Endothelial cell of umbilical vein (primary cell): ENCODE results near the gene LIMS3.
"Not testable (repeated sequence)": the region's sequence is repeated elsewhere in the genome, so short reads cannot be mapped to it uniquely, and the experiment has no call there.

ENCODE experiments used
- CTCF ChIP-seq, 2 donors: IDR thresholded peaks; 1 replicate in 1 of 2; 2 replicates in 1 of 2; pipeline ENCODE4 v1.5.1; 2011; ENCODE audit warnings: low read length in 2 of 2, mild to moderate bottlenecking in 2 of 2, moderate library complexity in 2 of 2, control low read depth in 1 of 2, inconsistent platforms in 1 of 2, low read depth in 1 of 2; ENCODE audit not compliant: insufficient read depth in 1 of 2; ENCODE audit errors: extremely low read depth in 1 of 2
- EZH2 ChIP-seq: IDR thresholded peaks from 2 replicates; pipeline ENCODE4 v1.6.1; 2012; ENCODE audit warnings: borderline replicate concordance, low read depth, mild to moderate bottlenecking, moderate library complexity, low read length, inconsistent platforms; ENCODE audit not compliant: severe bottlenecking
- MAX ChIP-seq: IDR thresholded peaks from 2 replicates; pipeline ENCODE4 v1.6.1; 2011; ENCODE audit not compliant: insufficient read depth, insufficient read length
- MYC ChIP-seq: IDR thresholded peaks from one replicate; pipeline ENCODE4 v1.6.1; 2011; ENCODE audit warnings: mild to moderate bottlenecking, low read depth, low read length
- POLR2A ChIP-seq: IDR thresholded peaks from 2 replicates; pipeline ENCODE4 v1.6.1; 2012; ENCODE audit warnings: low read depth, mild to moderate bottlenecking, control low read depth, low read length
- POLR2AphosphoS5 ChIP-seq: IDR thresholded peaks from 2 replicates; pipeline ENCODE4 v1.6.1; 2012; ENCODE audit warnings: low read depth, mild to moderate bottlenecking, control low read depth, low read length, moderate library complexity; ENCODE audit not compliant: insufficient read depth

GRCh38 chr2:109891024-109891423, 7.5 kb upstream of the LIMS3 start:
- not testable (repeated sequence) for TF ChIP-seq CTCF (IDR thresholded peaks at IDR 0.05; ENCODE audit: extremely low read depth in 1 of 2, insufficient read depth in 1 of 2, low read depth in 1 of 2, low read length in 2 of 2); POLR2AphosphoS5; EZH2; POLR2A; MYC; MAX
